ENCODE data around the gene SYNE2. TPM values are rescaled to one million over a fixed set of nuclear protein-coding genes. Genes with fewer than 3 reads are reported as not detected.

Gene SYNE2
- total and polyA plus RNA-seq, 10 of the 15 experiments (the other 5 are each of a cell fraction or from before 2014, with no cell fraction given), result 2.1 to 52.7 (median 38.1) TPM

GRCh38 chr14:63991833-63992232 is 139.0 kb downstream of the SYNE2 start (continued):
- TF ChIP-seq ZBTB40 (IDR thresholded peaks at IDR 0.05; ENCODE audit: borderline replicate concordance) (no peak), SMC3 (IDR thresholded peaks at IDR 0.05; ENCODE audit: borderline replicate concordance, low read length) (no peak), FOXK2 (IDR thresholded peaks at IDR 0.05) (no peak), ATF7 (IDR thresholded peaks at IDR 0.05; ENCODE audit: low read depth) (no peak), SPI1 (IDR thresholded peaks at IDR 0.05; ENCODE audit: borderline replicate concordance, insufficient read depth, low read depth, low read length) (peak; percentile 41; the same call in 1 of the 2 replicates)

DNA sequence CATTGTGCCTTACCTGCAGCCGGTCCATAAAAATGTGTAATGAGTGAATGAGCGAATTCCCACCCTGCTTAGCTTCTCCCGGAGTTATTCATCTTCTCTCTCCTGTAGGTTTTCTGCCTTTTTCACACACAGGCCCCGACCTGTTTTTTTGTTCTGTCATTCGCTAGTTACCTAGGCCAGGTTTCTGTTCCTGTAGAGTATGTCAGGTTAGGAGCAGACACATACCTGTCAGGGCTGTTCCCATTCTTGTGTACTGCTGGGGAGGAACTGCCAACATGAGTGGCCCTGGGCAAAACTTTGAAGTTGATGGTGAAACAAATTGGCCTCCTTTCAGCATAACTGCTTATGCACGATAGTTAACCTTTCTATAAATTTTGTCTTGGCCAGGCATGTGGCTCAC is 140.1 kb downstream of the SYNE2 start:
- no peak for ATAC-seq
- ChIA-PET SMC1A (ENCODE audit: uncharacterized antibody, unreplicated experiment) (interaction anchor here (1.1 to 1.3 kb wide), 3 partner anchors 18 to 139 kb away, joined by 3 to 10 read pairs (median 4); no protein-coding TSS in a partner anchor), CTCF (interaction anchor here (0.9 to 1.4 kb wide), 2 partner anchors 12 to 193 kb away, joined by 3 to 4 read pairs; no protein-coding TSS in a partner anchor), POLR2A (no interaction called here), RAD21 (ENCODE audit: unreplicated experiment) (interaction anchor here (1.2 kb wide), 1 partner anchor 129 kb away, joined by 4 read pairs; no protein-coding TSS in a partner anchor)
- H3K27me3 ChIP-seq (replicated peaks in 1 of 2; ENCODE audit: control insufficient read depth in 2 of 2, insufficient read depth in 2 of 2, low read length in 1 of 2), result no peaks in the 10 kb centered on the region
- H2AFZ ChIP-seq (ENCODE audit: control insufficient read depth, low read depth, low read length), result no peak overlapping the region
- H3K9ac ChIP-seq (ENCODE audit: control insufficient read depth, insufficient read depth, low read length), result no peak overlapping the region
- H3K4me1 ChIP-seq (ENCODE audit: control insufficient read depth, insufficient read depth, low read length), result no peaks in the 10 kb centered on the region; the same call in 1 of the 2 replicates
- H3K9me3 ChIP-seq (replicated peaks; ENCODE audit: control insufficient read depth, insufficient read depth, low read length), result no peaks in the 10 kb centered on the region
- no peak for DNase-seq (ENCODE audit: low read depth, low spot score)
- no peak for TF ChIP-seq ZBTB40 (IDR thresholded peaks at IDR 0.05; ENCODE audit: borderline replicate concordance)
- TF ChIP-seq MEF2B (IDR thresholded peaks at IDR 0.05; ENCODE audit: partially characterized antibody, poor library complexity, severe bottlenecking), result no peak
- no peak for TF ChIP-seq ESRRA (IDR thresholded peaks at IDR 0.05; ENCODE audit: low read length)
- no peak for TF ChIP-seq DPF2 (IDR thresholded peaks at IDR 0.05)
- intact Hi-C loops (cut with micrococcal nuclease; ENCODE audit: unreplicated experiment), result no loop called here
- H3K4me3 ChIP-seq, result no peak overlapping the region
- no peak overlapping the region for H3K4me2 ChIP-seq (ENCODE audit: control insufficient read depth, insufficient read depth)
- 97% methylated on average over 6 of the region's 6 CpGs for WGBS (ENCODE audit: insufficient coverage, insufficient replicate concordance, low lambda C conversion rate, missing lambda C conversion rate)
- no peak for FAIRE-seq
- peaks cover 2 to 12% of the 10 kb centered on the region in 2 experiments for H3K36me3 ChIP-seq (ENCODE audit: control insufficient read depth in 2 of 2, insufficient read depth in 2 of 2, low read length in 1 of 2)
- no peaks in the 10 kb centered on the region for H4K20me1 ChIP-seq (ENCODE audit: control insufficient read depth, insufficient read depth)
- in situ Hi-C loops (cut with MboI), result no loop called here
- H3K27ac ChIP-seq (ENCODE audit: control insufficient read depth, insufficient read depth), result no peak overlapping the region
- no peaks in the 10 kb centered on the region for H3K79me2 ChIP-seq (ENCODE audit: control insufficient read depth, insufficient read depth, low read length)
- BruUV-seq (replicated peaks), result no TSS peak
